NCI-H1105 (cell line): Measurements from ENCODE around the gene NRROS.
"Not testable (repeated sequence)": the region's sequence is repeated elsewhere in the genome, so short reads cannot be mapped to it uniquely, and the experiment has no call there.

Source experiments
- DNase-seq: peaks from one replicate; lab custom pipeline; 2025; lab: John Stamatoyannopoulos, UW

Gene NRROS

DNA sequence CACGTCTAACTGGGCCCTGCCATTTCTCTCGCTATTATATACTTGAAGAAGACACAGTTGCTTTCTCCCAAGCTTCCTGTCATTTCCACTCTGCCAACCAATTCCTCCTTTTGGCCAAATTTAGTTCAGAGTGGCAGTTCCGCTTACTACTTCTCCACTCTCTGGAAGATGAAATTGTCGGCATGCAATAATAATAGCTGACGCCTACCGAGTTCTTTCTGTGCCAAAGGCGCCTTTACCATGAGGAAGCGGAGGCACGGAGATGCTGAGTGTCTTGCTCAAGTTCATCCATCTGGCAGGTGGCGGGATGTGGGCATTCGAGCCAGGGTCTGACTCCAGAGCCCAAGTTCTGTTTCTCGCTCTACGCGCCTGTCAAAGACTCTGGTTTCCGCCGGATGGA lies 14.6 kb upstream of the NRROS start:
- no peak for DNase-seq

DNA sequence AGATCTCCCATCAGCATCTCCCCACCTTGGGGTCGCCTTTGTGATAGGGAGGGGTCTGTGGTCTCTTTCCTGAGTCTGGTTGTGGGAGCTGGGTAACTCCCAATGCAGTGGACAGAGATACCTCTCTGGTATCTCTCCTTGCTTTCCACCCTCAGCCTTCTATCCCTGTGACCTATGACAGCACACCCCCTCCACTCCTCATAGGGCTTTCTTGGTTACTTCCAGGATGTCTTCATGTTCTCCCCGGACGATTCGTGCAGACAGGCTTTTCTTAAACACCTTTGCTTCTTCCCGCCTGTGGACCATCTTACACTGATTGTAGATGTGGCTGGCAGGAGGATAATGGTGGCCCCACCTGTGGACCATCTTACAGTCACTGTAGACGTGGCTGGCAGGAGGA lies 14.2 kb upstream of the NRROS start:
- no peak for DNase-seq

DNA sequence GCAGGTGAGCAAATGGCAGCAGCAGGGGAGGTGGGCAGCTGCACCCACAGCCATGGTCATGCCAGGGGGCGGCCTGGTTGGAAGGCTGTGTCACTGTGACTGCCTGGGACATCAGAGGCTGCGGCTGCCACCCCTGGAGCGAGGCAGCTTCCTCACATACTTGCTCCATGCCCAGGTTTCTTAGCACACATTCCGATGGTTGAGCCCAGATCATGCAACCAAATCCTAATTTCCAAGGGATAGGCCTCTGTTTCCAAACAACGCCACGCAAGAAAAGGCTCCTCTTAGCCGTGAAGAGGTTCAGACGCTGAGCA lies 11.6 kb upstream of the NRROS start:
- no peak for DNase-seq

DNA sequence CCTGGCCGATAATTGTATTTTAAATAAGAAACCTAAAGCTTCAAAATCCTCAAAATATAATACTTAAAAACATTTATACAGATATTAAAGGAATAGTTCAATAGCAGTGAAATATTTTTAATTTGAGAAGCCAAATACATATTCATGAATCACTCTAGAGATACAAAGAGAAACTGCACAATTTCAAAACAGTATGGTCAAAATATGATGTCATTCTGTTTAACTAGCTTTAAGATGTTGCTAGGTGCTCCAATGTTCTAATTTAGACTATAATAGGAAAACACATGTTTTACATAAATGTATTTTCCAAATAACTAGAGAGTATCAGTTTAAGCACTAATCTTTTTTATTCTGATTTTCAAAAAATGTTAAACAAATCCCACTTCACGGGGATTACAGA lies 10.3 kb upstream of the NRROS start:
- DNase-seq, result no peak

DNA sequence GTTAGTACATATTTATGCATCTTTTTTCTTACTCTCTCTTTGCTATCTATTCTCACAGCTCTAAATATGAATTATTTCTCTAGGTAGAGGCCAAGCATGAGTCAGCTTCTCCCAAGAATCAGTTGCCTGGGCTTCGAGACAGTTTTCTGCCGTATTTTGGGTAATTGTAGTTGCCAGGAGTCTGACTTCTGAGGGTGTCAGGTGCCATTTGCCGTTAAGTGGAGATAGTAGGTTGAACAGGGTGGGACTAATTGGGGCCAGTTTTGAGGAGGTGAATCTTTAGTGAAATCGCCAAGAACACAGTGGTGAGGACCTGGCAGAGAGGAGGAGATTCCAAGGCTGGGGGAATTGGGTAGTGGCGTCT lies 7.8 kb upstream of the NRROS start:
- peak; percentile 55 for DNase-seq

DNA sequence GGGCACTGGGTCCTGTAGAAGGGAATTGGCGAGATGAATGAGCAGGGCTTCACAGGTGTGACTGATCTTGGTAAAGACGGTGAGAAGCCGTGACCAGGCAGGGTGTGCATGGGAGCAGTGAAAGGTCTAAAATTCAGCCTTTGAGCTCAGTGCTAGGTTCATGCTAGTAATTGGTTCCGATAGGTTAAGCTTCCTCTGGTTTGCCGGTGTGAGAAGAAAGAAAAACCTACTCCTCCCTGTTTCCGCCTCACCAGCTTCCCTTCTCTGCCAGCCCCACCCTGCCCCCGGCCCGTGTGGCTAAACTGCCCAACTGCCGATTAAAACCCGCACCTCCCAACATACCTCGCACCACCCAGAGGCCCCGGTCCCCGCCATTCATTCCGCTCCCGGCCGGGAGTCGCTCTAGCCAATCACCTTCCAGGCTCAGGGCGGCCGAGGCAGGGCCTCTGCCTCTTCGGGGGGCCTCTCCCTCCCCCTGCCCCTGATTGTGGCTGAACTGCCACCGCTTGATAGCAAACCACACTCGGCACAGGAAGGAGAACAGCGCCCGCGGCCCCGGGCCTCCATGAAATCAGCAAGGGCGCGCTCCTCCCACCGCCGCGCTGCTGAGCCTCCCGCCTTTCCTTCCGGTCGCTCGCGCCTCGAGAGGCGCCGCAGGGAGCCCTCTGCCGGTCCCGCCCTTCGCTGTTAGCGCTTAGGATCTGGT lies 7.3 kb upstream of the NRROS start:
- DNase-seq, result peak; percentile 95

DNA sequence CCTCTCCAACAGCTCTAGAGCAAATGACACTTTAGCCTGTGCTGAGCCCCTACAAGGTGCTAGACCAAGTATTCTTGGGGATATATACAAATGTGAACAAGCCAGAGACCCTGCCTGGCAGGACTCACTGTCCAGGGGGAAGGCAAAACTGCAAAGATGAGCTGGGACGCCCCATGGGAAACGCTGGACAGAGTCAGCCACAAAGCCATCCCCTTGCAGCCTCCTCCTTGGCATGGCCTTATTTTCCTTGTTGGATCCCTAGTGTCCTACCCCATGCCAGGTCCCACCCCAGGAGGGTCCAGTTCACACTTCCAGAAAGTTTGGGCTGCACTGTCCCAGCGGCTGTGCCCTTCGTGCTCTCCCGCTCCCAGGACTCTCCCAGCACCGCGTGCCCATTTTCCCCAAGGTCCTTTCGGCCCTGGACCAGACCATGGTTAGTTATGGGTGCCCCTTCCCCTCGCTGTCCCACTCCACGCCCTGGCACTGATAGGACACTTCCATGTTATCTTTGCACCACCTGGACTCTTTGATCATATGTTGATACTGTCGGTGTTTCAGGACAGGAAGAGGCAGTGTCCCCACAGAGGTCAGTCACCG lies 5.8 kb upstream of the NRROS start:
- no peak for DNase-seq

DNA sequence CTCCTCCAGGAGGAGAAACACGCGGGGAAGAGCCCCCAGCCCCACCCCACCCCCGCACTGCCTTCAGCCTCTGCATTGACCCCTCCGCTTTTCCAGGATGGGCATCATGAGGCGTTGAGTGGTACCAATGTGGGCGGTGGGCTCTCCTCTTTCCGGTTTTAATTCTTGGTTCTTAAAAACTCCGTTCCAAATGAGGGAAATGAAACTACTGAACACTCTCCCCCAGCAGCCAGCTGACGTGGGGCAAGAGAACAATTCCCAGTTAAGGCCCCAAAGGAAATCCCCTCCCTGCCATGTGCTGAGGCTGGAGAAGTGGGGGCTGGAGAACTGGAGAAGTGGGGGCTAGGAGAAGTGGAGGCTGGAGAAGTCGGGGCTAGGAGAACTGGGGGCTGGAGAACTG lies 5.3 kb upstream of the NRROS start:
- DNase-seq, result no peak

DNA sequence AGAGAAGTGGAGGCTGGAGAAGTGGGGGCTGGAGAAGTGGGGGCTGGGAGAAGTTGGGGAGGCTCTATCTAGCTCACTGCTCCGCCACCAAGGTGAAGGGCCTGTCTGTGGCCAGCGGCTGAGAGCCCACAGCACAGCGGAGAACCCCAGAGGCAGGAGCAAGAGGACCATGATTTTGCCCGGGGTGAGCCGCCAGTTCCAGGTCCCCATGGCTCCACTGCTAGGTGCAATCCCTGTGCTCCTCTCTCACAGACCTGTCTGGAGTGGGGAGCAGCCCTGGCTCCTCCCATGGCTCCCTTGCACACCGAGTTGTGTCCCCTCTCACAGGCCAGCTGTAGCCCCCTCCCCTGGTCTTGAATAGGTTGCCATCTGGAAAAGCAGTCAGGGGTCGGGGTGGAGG lies 4.7 kb upstream of the NRROS start:
- DNase-seq, result no peak

DNA sequence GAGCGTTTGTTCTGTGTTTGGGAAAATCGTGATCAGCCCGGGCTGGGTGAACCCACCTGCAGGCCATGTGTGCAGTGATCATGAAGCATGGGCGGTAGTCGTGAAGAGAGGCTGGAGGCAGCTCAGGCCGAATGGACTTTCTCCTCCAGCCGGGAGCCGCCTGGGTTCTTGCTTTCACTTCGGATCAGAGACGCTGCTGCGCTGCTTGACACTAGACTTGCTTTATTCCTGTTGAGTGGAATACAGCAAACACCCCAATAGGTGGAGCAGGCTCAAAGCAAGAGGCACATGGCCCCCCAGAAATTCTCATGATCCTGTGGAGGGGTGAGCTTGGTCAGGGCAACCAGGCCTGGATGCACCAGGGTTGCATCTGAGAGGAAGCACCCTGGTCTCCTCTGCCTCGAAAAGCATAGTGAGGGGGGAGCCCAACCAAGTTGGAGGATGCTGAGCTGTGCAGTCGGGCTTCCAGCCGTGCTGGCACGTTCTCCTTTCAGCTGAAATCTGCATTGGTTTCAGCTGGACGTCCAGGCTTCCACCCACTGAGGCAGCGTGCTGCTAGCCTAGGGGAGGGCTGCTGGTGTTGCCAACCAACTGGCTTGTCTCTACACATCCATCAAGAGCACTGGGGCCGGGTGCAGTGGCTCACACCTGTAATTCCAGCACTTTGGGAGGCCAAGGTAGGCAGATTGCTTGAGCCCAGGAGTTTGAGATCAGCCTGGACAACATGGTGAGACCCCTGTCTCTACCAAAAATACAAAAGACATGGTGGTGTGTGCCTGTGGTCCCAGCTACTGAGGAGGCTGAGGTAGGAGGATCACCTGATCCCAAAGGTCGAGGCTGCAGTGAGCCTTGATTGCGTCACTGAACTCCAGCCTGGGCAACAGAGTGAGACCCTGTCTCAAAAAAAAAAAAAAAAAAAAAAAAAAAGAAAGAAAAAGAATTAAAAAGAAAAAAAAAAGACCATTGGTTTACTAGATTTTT lies 2.8 kb upstream of the NRROS start:
- DNase-seq, result no peak

DNA sequence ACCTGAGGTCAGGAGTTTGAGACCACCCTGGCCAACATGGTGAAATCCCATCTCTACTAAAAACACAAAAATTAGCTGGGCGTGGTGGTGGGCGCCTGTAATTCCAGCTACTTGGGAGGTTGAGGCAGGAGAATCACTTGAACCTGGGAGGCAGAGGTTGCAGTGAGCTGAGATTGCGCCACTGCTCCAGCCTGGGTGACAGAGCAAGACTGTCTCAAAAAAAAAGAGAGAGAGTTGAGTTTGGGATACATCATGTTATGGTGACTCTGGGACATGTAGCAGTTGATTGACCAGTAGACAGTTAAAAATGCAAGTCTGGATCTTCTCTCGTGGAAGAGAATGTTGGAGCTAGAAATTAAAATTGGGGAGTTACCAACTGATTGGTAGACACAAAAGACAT lies 1.6 kb upstream of the NRROS start:
- DNase-seq, result not testable (repeated sequence)

DNA sequence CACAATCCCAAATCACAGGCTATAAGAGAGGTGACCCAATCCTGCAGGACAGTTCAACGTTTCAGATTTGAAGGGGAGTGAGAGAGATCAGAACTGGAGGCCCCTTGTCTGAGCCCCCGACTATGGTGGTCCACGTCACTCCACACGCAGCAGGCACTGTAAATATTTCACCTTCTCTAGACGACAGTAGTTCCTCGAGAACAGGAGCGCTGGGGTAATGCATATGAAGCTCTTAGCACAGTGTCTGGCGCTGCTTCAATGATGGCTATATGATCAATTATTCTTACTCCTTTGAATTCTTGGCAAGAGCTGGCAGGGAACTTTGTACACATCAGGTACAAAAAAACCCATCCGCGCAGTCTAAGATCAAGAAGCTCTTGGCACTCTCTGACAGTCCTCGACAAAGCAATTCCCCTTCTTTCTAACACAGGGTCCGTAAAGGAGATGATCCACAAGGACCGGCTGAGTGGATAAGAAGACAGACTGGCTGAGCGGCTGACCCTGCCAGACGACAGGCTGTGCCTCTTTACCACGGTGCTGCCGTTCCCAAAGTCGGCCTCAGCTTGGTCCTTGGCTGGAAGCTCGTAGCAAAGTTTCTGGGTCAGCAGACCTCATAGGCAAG lies 522 bp upstream of the NRROS start:
- DNase-seq, result peak; percentile 69

DNA sequence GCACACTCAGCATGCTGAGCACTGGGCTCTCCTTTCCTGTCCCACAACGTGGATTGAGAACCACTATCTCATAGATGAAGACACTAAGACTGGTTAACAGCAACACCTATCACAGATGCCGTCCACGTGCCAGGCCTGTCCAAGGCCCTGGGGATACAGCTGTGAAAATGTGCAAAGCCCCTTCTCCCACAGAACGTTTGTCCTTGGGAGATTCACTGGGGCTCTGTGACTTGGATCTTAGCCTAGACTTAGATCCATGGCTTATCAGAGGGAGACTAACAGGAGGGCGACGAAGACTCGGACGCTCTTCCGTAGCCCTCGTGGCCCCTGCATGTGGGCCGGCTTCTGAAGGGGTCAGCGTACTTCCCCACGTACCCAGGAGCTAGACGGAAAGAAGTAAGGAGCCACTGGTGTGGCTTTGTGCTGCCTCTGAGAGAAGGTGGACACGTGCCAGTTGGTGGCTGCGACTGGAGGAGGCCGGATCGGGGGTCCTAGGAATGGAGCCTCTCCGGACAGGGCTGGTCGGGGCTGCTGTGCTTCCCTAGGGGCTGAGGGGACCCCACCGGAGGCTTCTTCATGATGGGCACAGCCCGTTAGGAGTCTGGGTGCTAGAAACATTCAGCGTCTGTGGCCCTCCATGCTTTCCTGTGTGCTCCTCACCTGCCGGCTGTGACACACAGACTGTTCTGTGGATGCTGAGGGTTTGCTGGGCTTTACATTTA lies 964 bp downstream of the NRROS start:
- no peak for DNase-seq

DNA sequence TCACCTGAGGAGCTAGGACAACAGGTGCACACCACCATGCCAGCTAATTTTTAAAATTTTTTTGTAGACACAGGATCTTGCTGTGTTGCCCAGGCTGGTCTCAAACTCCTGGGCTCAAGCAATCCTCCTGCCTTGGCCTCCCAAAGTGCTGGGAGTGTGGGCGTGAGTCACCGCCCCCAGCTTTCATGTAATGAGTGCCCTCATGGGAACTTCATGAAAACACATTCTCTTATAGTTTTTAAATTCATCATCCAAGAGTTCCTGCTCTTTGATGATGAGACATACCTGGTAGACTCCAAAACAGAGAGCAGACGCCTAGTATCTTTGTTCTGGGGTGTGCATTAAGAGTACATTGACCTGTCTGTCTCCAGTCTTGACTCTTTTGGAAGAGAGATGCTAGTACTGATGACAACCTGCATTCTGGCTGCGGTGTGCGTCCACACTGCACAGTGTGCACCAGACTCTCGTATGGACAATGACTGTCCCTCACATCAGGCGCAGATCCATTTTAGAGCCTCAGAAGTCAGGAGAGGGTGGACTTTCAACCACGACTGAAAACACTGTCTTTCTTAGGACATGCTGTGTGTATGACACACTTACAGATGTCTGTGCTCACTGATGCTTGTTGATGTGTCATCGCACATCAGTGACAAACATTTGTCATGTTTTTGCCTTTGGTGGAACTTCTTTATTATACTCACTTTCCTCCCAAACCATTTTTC lies 2.0 kb downstream of the NRROS start:
- no peak for DNase-seq

DNA sequence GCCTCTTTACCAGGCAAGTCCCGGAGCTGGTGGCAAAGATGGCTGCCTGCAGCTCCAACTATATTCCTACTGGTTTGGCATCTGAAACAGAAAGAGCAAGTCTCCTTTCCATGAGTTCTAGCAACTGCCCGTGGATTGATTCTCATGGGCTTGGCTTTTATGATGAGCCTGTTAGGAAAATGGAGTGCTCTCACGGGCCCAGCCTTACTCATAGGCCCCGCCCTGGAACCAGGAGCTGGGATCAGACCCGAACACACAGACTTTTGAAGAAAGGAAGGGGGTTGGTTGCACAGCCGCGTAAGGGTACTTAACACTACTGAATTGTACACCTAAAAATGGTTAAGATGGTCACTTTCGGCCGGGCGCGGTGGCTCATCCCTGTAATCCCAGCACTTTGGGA lies 2.9 kb downstream of the NRROS start:
- no peak for DNase-seq

DNA sequence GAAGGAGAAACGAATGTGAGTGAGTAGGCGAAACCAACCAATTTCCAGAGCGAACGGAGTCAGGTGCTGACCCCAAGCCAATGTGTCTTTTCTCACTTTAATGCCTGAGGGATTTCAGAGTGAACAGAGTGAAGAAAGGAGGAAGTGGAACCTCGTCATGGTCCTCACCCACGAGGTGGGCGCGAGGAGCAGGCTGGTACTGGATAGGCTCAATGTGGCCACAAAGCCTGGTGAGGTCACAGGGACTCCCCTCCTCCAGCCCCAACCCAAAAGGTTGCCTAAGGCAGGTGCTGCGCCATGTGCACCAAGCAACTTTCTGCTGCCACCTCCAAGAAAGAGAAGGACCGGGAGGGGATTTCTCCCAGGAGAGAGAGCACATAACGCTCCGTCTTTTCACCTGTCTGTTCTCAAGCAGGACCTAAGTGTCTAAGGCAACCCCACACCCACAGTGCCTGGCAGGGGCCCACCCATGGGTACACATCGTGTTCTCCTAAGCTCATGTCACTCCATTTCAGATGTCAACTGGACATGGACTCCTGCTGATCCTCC lies 3.8 kb downstream of the NRROS start:
- no peak for DNase-seq

DNA sequence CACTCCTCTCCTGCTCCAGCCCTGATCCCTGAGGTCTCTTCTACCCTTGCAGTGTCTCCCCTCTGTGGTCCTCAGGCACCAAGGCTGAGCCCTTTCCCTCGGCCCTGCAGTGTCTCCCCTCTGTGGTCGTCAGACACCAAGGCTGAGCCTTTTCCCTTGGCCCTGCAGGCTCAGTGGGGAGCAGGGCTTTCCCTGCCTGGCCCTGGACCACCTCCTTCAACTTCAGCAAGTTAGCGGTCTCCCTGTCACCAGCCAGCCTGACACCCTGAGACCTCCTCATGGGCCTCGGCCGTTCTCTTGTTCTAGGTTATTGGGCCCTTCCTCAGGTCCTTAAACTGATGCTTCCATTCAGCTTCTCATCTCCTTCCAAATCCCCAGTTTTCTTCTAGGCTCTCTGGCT lies 4.3 kb downstream of the NRROS start:
- DNase-seq, result no peak

DNA sequence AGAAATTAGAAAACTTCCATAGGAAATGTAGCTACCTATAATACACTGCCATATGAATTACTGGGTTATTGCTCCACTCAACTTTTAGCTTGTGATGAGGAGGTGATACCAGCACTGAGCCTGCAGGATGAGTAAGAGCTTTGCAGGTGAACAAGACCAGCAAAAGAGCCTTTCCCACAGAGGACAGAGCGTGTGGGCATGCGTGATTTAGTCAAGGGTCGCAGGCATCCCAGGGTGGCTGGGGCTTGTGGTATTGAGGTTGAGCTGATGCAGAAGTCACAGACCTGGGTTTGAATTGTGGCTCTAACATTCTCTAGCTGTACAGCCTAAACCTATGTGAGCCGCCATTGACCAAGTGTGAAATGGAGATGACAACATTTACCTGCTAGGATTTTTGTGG lies 5.6 kb downstream of the NRROS start:
- DNase-seq, result no peak

DNA sequence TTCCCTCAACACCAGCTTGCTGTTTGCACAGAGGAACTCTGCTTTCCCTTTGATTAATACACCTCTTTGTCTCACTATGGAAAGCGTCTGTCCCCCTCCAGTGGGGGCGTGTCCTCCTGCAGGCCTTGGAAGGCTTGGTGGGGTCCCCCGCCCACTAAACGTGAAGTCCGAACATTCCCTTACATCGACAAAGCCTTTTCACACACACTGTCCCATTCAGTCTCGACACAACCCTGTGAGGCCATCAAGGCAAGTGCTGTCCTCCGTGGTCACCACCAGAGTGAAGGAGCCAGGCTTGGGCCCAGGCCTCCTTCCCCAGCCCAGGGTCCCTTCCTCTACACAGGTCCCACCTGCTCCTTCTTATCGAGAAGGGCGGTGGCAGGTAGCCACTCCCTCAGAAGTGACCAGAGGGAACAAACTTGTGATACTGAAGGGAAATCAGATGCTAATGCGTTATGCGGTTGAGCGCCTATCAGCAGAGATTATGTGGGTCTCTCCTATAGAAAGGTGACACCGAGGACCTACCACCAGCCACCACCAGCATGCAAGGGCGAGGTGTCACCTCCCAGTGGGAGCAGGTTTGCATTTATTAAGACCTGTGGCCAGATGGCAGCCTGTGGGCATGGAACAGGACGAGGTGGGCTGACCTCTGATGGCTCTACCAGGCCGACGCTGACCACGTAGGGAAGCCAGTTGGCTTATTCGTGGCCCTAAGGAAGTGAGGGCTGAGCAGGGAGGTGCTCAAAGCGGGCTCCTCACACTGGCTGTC lies 6.6 kb downstream of the NRROS start:
- no peak for DNase-seq

DNA sequence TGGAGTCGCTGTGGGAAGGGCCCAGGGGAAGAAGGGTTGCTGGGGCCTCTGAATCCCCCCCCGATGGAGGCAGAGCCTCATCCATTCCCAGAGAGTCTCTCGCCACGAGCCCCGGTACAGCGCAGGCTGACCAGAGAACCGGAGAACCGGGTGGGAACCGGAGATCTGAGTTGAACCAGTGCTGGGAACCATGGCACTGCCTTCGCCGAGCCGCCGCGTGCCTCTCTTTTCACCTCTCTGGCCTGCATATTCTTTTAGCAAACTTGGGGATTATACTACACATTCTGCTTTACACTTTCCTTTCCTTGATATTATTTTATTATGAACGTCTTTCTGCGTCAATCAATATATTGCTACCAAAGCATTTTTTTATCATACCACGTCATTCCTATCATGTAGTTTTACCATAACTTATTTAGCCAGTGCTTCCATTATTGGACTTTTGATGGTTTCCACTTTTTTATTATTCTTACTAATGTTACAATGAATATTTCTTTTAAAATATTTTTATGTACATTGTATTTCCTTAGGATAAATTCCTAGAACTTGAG lies 7.2 kb downstream of the NRROS start:
- no peak for DNase-seq
